Measurements from ENCODE around the gene NLN.

DNA sequence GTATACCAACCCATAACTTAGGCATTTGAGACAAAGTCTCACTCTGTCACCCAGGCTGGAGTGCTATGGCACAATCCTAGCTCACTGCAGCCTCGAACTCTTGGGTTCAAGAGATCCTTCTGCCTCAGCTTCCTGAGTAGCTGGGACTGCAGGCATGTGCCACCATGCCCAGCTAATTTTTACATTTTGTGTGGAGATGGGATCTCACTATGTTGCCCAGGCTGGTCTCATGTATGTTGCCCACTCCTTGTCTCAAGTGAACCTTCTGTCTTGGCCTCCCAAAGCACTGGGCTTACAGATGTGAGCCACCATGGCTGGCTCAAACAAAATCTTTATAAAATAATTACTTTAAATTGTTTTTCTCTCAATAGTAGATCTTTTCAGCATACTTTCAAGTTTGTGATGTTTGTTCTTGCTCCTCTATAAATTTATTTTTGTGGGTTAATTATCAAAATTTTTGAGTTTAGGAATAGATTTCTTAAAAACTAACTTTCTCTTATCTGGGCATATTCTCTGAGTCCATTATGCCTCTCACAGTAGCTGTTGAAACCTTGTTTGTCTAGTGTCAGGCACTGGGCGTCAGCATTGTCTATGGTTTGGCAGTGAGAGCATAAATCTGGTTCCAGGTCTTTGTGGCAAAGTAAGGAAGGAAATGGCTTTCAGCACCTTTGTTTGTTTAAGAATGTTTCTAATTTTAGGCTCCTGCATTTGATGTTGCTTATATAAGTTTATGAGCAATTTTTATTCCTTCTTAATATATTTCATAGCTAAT lies 38.7 kb downstream of the NLN start:
- TF ChIP-seq POLR2A (IDR thresholded peaks at IDR 0.05; ENCODE audit: low read depth) = no peak
- TF ChIP-seq, protein P1, sequence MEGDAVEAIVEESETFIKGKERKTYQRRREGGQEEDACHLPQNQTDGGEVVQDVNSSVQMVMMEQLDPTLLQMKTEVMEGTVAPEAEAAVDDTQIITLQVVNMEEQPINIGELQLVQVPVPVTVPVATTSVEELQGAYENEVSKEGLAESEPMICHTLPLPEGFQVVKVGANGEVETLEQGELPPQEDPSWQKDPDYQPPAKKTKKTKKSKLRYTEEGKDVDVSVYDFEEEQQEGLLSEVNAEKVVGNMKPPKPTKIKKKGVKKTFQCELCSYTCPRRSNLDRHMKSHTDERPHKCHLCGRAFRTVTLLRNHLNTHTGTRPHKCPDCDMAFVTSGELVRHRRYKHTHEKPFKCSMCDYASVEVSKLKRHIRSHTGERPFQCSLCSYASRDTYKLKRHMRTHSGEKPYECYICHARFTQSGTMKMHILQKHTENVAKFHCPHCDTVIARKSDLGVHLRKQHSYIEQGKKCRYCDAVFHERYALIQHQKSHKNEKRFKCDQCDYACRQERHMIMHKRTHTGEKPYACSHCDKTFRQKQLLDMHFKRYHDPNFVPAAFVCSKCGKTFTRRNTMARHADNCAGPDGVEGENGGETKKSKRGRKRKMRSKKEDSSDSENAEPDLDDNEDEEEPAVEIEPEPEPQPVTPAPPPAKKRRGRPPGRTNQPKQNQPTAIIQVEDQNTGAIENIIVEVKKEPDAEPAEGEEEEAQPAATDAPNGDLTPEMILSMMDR (IDR thresholded peaks at IDR 0.05) = peak in 1 of 3 experiments; percentile 15
